Fibroblast of lung (primary cell): ENCODE results near the gene SNAP91.

Experiments
- CTCF ChIP-seq, 2 donors: IDR thresholded peaks in 1 of 2; conservative IDR thresholded peaks in 1 of 2; 1 replicate in 1 of 2; 2 replicates in 1 of 2; pipeline ENCODE4 v1.5.1; 2011 to 2012; ENCODE audit warnings: low read length in 2 of 2, control low read depth in 1 of 2, inconsistent platforms in 1 of 2, low read depth in 1 of 2, mild to moderate bottlenecking in 1 of 2
- EZH2 ChIP-seq: IDR thresholded peaks from 2 replicates; pipeline ENCODE4 v1.5.1; 2012; ENCODE audit warnings: low read length, control low read depth, mild to moderate bottlenecking; ENCODE audit errors: missing control alignments

GRCh38 chr6:83717809-83718208 is 8.9 kb upstream of the SNAP91 start:
- TF ChIP-seq CTCF (conservative IDR thresholded peaks at IDR 0.05 in 1 of 2, IDR thresholded peaks at IDR 0.05 in 1 of 2; ENCODE audit: low read depth in 1 of 2, low read length in 2 of 2) (no peak), EZH2 (no peak)
